Thyroid gland (tissue), 4 donors: Measurements from ENCODE around the gene NOS1AP.

ENCODE experiments used
- CTCF ChIP-seq, 6 experiments: fragments of 200-600 bp in 3 of 6; fragments of 450-650 bp in 3 of 6; sonication (generic) in 3 of 6; IDR thresholded peaks; one replicate each; pipeline ENCODE4 v1.5.1; 2016 to 2019; ENCODE audit warnings: antibody characterized with exemption in 6 of 6, mild to moderate bottlenecking in 2 of 6, inconsistent platforms in 1 of 6, moderate library complexity in 1 of 6
- POLR2A ChIP-seq, 2 donors: fragments of 450-650 bp; IDR thresholded peaks; one replicate each; pipeline ENCODE4 v1.6.1; 2017; ENCODE audit warnings: antibody characterized with exemption in 2 of 2, mild to moderate bottlenecking in 2 of 2, moderate library complexity in 1 of 2

GRCh38 chr1:162252214-162252613, 182.7 kb downstream of the NOS1AP start:
- TF ChIP-seq CTCF (IDR thresholded peaks at IDR 0.05) = no peak
- no peak for TF ChIP-seq POLR2A (IDR thresholded peaks at IDR 0.05)
